ENCODE data around the gene TMEM239. TPM values are rescaled to one million over a fixed set of nuclear protein-coding genes. Genes with fewer than 3 reads are reported as not detected.
"Not testable (repeated sequence)": the region's sequence is repeated elsewhere in the genome, so short reads cannot be mapped to it uniquely, and the experiment has no call there.

Gene TMEM239
- total RNA-seq, 2 donors from 2014 or later = not detected

DNA sequence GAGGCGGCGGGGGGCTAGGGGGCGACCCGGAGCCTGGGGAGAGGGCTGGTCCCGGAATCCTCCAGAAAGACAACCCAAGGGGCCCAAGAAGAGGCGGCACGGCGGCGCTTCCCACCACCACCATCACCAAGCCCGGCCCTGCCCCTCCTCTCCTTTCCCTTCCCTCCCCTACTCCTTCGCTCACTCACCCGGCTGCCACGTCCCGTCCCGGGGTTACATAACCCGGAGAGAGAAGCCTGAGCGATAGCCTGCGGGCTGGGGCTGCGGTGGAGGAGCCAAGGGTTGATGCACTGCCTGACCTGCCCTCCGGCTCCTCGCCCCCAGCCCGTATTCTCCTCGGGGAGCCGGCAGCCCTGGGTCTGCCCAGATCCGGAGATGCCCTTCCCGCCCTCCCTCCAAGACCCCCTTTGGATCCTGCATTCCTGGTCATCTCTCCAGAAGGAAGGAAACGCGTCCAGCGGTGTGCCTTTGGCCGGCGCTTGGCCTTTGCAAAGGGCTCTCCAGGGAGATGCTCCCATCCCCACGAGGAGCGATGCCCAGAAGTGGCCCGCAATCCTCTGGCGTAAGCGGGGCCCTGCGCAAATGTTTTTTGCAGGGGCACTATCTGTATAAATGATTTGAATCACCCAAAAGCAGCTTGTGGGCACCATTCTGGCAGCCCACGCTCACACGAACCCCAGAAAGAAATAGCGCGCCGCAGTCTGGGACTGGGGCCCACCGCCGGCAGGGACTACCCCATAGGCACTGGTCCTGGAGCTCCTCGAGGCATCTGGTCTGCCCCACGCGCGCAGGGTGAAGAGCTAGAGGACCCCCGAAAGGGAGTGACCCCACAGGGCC, 11.1 kb upstream of the TMEM239 start:
- Mint-ChIP-seq H3K4me1 (ENCODE audit: low read depth) (peaks cover 20% of the 10 kb centered on the region), H3K27me3 (ENCODE audit: low read depth) (peaks cover 59% of the 10 kb centered on the region), H3K9me3 (no peaks in the 10 kb centered on the region), H3K36me3 (ENCODE audit: insufficient read depth in 2 of 2) (peaks cover under 1 to 2% of the 10 kb centered on the region in 2 donors), H3K27ac (no peak overlapping the region), H3K4me3 (no peak overlapping the region)
- no peak for ATAC-seq (replicated peaks in 1 of 2)
- no peak for DNase-seq

DNA sequence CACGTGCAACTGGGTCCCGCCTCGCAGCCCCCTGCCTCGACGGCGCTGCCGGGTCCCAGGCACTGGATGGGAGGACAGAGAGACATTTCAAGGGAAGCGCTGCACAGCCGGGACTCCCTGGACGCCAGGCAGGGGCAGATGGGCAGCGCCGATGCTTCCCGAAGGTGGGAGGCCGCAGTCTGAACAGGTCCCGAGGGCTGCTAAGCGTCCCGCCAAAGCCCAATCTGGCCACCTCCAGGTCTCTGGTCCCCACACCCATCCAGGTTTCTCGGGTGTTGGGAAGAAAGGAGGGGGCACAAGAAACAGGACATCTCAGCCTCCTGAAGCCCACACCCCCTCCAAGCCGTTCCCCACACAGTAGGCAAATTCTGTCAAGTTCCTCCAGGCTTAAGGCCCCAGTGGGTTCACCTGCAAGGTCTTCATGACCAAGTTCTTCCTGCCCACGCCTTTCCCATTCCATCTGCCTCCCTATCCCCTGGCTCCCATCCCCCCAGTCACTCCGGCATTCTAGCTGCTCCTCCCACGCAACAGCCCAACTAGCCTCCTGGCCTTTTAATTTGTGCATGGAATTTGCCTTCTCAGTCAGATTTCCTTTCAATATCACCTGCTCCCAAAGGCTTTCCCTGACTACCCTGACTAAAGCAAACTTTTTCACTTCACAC, 10.3 kb upstream of the TMEM239 start:
- peaks cover 54% of the 10 kb centered on the region for H3K27me3 Mint-ChIP-seq (ENCODE audit: low read depth)
- peaks cover 16% of the 10 kb centered on the region for H3K4me1 Mint-ChIP-seq (ENCODE audit: low read depth)
- peaks cover 0 to under 1% of the 10 kb centered on the region in 2 donors for H3K36me3 Mint-ChIP-seq (ENCODE audit: insufficient read depth in 2 of 2)
- H3K4me3 Mint-ChIP-seq = no peak overlapping the region
- H3K27ac Mint-ChIP-seq = no peak overlapping the region
- ATAC-seq (replicated peaks in 1 of 2) (no peak), DNase-seq (no peak)
- H3K9me3 Mint-ChIP-seq = no peaks in the 10 kb centered on the region

- Mint-ChIP-seq H3K4me1 (ENCODE audit: low read depth) (peaks cover 11% of the 10 kb centered on the region), H3K27me3 (ENCODE audit: low read depth) (peaks cover 54% of the 10 kb centered on the region), H3K36me3 (ENCODE audit: insufficient read depth in 2 of 2) (peaks cover 0 to 3% of the 10 kb centered on the region in 2 donors), H3K27ac (no peak overlapping the region), H3K9me3 (no peaks in the 10 kb centered on the region), H3K4me3 (no peak overlapping the region)
- DNase-seq (no peak), ATAC-seq (replicated peaks in 1 of 2) (no peak)
Measured at GRCh38 chr20:2806351-2806701, 9.8 kb upstream of the TMEM239 start.

DNA sequence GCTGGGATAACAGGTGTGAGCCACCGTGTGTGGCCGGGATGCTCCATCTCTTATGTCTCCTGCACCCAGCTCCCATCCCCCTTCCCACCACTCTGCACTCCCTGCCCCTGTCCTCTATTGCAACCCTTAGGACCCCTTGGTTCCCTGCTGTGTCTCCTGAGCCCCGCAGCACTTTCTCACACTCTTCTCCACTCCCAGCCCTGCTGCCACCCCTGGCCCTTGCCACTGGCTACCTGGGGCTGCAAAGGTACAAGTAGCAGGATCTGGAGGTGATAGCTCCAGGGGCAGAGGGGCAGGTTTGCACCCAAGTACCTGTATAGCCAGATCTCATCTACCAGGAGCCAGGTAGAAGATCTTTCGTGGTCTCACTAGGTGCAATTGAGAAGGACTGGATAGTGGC, 9.1 kb upstream of the TMEM239 start:
- no peak for ATAC-seq (replicated peaks in 1 of 2)
- Mint-ChIP-seq H3K4me3 (no peak overlapping the region), H3K36me3 (ENCODE audit: insufficient read depth in 2 of 2) (peaks cover 0 to 9% of the 10 kb centered on the region in 2 donors), H3K27me3 (ENCODE audit: low read depth) (peaks cover 58% of the 10 kb centered on the region), H3K9me3 (peaks cover 0 to 2% of the 10 kb centered on the region in 2 donors), H3K27ac (no peak overlapping the region), H3K4me1 (ENCODE audit: low read depth) (peaks cover 6% of the 10 kb centered on the region)
- no peak for DNase-seq

DNA sequence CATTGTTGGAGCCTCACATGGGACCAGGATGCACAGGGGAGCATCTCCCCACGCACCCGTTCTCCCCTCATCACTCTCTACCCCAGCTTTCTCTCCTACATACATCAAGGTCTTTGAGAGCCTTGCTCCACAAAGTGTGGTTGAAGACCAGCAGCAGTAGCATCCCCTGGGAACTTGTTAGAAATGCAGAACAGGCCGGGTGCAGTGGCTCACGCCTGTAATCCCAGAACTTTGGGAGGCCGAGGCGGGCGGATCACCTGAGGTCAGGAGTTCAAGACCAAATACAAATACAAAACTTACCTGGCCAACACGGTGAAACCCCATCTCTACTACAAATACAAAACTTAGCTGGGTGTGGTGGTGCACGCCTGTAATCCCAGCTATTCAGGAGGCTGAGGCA, 8.2 kb upstream of the TMEM239 start:
- DNase-seq; H3K4me1 Mint-ChIP-seq (ENCODE audit: low read depth); H3K27ac Mint-ChIP-seq; H3K9me3 Mint-ChIP-seq; ATAC-seq (replicated peaks in 1 of 2); H3K4me3 Mint-ChIP-seq: not testable (repeated sequence)
- Mint-ChIP-seq H3K27me3 (ENCODE audit: low read depth) (peaks cover 51% of the 10 kb centered on the region), H3K36me3 (ENCODE audit: insufficient read depth in 2 of 2) (peaks cover 2 to 12% of the 10 kb centered on the region in 2 donors)

- Mint-ChIP-seq H3K36me3 (ENCODE audit: insufficient read depth in 2 of 2) (peaks cover 4 to 15% of the 10 kb centered on the region in 2 donors), H3K4me3 (no peak overlapping the region), H3K4me1 (ENCODE audit: low read depth) (peaks cover 6% of the 10 kb centered on the region), H3K27me3 (ENCODE audit: low read depth) (peaks cover 45% of the 10 kb centered on the region), H3K27ac (no peak overlapping the region), H3K9me3 (peaks cover 3 to 5% of the 10 kb centered on the region in 2 donors)
- no peak for ATAC-seq (replicated peaks in 1 of 2)
- no peak for DNase-seq
Measured at GRCh38 chr20:2809690-2810089, 6.5 kb upstream of the TMEM239 start.

DNA sequence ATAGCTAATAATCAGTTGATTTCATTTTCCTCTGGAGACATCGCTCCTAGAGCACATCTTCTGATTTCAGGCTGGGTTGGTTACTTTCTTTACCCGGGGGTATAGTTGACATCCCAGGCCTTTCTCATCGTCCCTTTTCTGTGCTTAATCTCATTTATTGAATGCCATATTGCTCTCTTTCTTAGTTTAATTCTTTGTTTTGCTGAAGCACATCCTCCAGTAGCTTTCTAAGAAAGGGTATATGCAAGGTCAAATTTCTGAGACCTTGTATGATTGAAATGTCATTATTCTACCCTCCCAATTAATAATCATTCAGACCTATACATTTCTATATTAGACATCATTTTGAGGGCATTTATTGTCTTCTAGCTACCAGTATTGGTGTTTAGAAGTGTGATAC, 4.0 kb upstream of the TMEM239 start:
- H3K9me3 Mint-ChIP-seq = peaks cover 3 to 5% of the 10 kb centered on the region in 2 donors
- H3K36me3 Mint-ChIP-seq (ENCODE audit: insufficient read depth in 2 of 2) = peaks cover 4 to 15% of the 10 kb centered on the region in 2 donors
- H3K27me3 Mint-ChIP-seq (ENCODE audit: low read depth) = peaks cover 31% of the 10 kb centered on the region
- no peak for DNase-seq
- H3K4me3 Mint-ChIP-seq = no peak overlapping the region
- peaks cover 6% of the 10 kb centered on the region for H3K4me1 Mint-ChIP-seq (ENCODE audit: low read depth)
- H3K27ac Mint-ChIP-seq = no peak overlapping the region
- ATAC-seq (replicated peaks in 1 of 2) = no peak

- Mint-ChIP-seq H3K9me3 (peaks cover 3 to 5% of the 10 kb centered on the region in 2 donors), H3K4me3 (no peak overlapping the region), H3K36me3 (ENCODE audit: insufficient read depth in 2 of 2) (peaks cover 4 to 15% of the 10 kb centered on the region in 2 donors), H3K27ac (no peak overlapping the region), H3K4me1 (ENCODE audit: low read depth) (peaks cover 3% of the 10 kb centered on the region), H3K27me3 (ENCODE audit: low read depth) (peaks cover 26% of the 10 kb centered on the region)
- ATAC-seq (replicated peaks in 1 of 2) (no peak), DNase-seq (no peak)
Measured at GRCh38 chr20:2814076-2814475, 2.1 kb upstream of the TMEM239 start.

DNA sequence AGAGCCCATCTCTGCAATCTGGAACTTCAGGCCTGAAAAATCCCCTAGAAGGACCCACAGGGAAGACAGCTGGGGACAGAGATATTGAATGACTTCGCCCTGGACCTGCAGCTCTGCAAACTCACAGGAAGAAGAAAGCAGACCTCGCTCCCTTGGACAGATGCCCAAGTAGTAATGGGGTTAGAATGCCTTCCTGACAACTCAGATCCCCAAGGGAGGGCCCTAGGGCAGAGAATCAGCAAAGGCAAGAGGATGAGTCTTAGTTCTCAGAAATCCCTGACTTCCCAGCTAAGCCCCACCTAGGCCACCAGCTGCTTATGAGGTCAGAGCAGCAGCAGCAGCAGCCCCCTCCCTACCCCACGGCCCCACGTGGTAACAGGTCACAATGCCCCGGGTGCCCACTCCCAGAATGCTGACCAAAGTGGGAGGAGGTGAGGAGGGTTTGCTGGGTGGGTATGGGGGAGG, 1.5 kb upstream of the TMEM239 start, which contains the start of gene C20orf141:
C20orf141 (plus strand) TSS at position 401 of the 465 bp plus-strand sequence. CDS start 198 bp downstream, outside the sequence.
- no peak within 1 kb of the TSS for H3K4me3 Mint-ChIP-seq
- no peak for DNase-seq
- peaks cover 3 to 5% of the 10 kb centered on the region in 2 donors for H3K9me3 Mint-ChIP-seq
- ATAC-seq (replicated peaks in 1 of 2) = no peak
- peaks cover 22% of the 10 kb centered on the region for H3K27me3 Mint-ChIP-seq (ENCODE audit: low read depth)
- no peaks in the 10 kb centered on the region for H3K4me1 Mint-ChIP-seq (ENCODE audit: low read depth)
- H3K36me3 Mint-ChIP-seq (ENCODE audit: insufficient read depth in 2 of 2) = peaks cover 4 to 15% of the 10 kb centered on the region in 2 donors
- no peak within 1 kb of the TSS for H3K27ac Mint-ChIP-seq

DNA sequence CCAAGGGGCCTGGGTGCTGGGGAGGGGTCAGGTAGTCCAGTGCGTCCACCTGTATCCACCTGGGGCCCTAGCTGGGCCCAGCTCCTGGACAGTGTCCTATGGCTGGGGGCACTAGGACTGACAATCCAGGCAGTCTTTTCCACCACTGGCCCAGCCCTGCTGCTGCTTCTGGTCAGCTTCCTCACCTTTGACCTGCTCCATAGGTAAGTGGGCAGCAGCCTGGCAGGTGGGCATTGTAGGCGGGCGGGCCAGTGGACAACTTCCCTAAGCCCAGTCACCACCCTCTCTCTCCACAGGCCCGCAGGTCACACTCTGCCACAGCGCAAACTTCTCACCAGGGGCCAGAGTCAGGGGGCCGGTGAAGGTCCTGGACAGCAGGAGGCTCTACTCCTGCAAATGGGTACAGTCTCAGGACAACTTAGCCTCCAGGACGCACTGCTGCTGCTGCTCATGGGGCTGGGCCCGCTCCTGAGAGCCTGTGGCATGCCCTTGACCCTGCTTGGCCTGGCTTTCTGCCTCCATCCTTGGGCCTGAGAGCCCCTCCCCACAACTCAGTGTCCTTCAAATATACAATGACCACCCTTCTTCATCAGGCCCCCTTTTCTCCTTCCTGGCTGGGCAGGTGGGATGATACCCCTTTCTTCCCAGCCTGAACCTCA, 793 bp upstream of the TMEM239 start:
- ATAC-seq (replicated peaks in 1 of 2) (no peak), DNase-seq (no peak)
- Mint-ChIP-seq H3K27ac (no peak overlapping the region), H3K4me1 (ENCODE audit: low read depth) (peaks cover 3% of the 10 kb centered on the region), H3K9me3 (peaks cover 3 to 5% of the 10 kb centered on the region in 2 donors), H3K4me3 (no peak overlapping the region), H3K36me3 (ENCODE audit: insufficient read depth in 2 of 2) (peaks cover 4 to 15% of the 10 kb centered on the region in 2 donors), H3K27me3 (ENCODE audit: low read depth) (peaks cover 30% of the 10 kb centered on the region)

DNA sequence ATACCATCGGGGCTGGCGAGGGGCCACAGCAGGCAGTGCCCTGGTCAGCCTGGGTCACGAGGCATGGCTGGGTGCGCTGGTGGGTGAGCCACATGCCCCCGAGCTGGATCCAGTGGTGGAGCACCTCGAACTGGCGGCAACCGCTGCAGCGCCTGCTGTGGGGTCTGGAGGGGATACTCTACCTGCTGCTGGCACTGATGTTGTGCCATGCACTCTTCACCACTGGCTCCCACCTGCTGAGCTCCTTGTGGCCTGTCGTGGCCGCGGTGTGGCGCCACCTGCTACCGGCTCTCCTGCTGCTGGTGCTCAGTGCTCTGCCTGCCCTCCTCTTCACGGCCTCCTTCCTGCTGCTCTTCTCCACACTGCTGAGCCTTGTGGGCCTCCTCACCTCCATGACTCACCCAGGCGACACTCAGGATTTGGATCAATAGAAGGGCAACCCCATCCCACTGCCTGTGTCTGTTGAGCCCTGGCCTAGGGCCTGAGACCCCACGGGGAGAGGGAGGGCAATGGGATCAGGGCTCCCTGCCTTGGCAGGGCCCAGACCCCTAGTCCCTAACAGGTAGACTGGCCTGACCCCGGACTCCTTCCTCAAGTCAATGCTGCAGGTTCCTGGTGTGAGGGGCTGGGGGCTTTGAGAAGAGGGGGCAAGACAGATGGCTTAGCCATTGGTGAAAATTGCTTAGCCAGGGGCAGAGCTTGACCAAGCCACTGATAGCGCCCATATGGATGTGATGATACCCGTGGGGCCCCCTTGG, 598 bp downstream of the TMEM239 start:
- no peak for DNase-seq

GRCh38 chr20:2817341-2817726, 1.2 kb downstream of the TMEM239 start:
- ATAC-seq (replicated peaks in 1 of 2) = no peak
- no peak for DNase-seq
- no peak overlapping the region for H3K4me3 Mint-ChIP-seq
- peaks cover 12% of the 10 kb centered on the region for H3K4me1 Mint-ChIP-seq (ENCODE audit: low read depth)
- H3K27me3 Mint-ChIP-seq (ENCODE audit: low read depth) = peaks cover 28% of the 10 kb centered on the region
- H3K36me3 Mint-ChIP-seq (ENCODE audit: insufficient read depth in 2 of 2) = peaks cover 3 to 4% of the 10 kb centered on the region in 2 donors
- peaks cover 0 to 2% of the 10 kb centered on the region in 2 donors for H3K9me3 Mint-ChIP-seq
- H3K27ac Mint-ChIP-seq = no peak overlapping the region

More for the DNA sequence above, 598 bp downstream of the TMEM239 start:
- H3K9me3 Mint-ChIP-seq = peaks cover 3 to 5% of the 10 kb centered on the region in 2 donors
- no peak overlapping the region for H3K4me3 Mint-ChIP-seq
- peak; percentile 45 to 59 for ATAC-seq (replicated peaks in 1 of 2)
- peaks cover 10% of the 10 kb centered on the region for H3K4me1 Mint-ChIP-seq (ENCODE audit: low read depth)
- peaks cover 4 to 9% of the 10 kb centered on the region in 2 donors for H3K36me3 Mint-ChIP-seq (ENCODE audit: insufficient read depth in 2 of 2)
- peaks cover 29% of the 10 kb centered on the region for H3K27me3 Mint-ChIP-seq (ENCODE audit: low read depth)
- H3K27ac Mint-ChIP-seq = no peak overlapping the region

Measured in activated T-cell treated with anti-CD3 and anti-CD28 coated beads, Interleukin-2, amount 50 U/mL, for 72 hours (primary cell).